ENCODE data around the gene GJB2.
A peak's percentile ranks its signal among the peaks of the same experiment; 100 is the strongest.

The GJB2 gene

GRCh38 chr13:20192836-20193161 lies at the start of gene GJB2:
TSS of gene GJB2 (minus strand) at chr13:20192938. CDS start at chr13:20189581, 3,357 bp downstream.
- no peak for DNase-seq (ENCODE audit: low spot score)

GRCh38 chr13:20241593-20241992 lies 48.9 kb upstream of the GJB2 start:
- no peak for DNase-seq (ENCODE audit: low spot score)

GRCh38 chr13:20239748-20240147 lies 47.0 kb upstream of the GJB2 start:
- no peak for DNase-seq (ENCODE audit: low spot score)

GRCh38 chr13:20232556-20233277 lies 40.0 kb upstream of the GJB2 start:
- no peak for DNase-seq (ENCODE audit: low spot score)

GRCh38 chr13:20231839-20232555 lies 39.3 kb upstream of the GJB2 start, which contains the start of gene GJB6:
TSS of gene GJB6 (minus strand) at chr13:20232319. CDS start at chr13:20223480, 8,839 bp downstream.
- no peak for DNase-seq (ENCODE audit: low spot score)

- DNase-seq (ENCODE audit: low spot score): peak; percentile 39
These were observed 38.4 kb upstream of the GJB2 start for GRCh38 chr13:20230913-20231838.

- no peak for DNase-seq (ENCODE audit: low spot score)
These were observed 35.0 kb upstream of the GJB2 start for GRCh38 chr13:20227730-20228129.

- DNase-seq (ENCODE audit: low spot score): no peak
These were observed 34.5 kb upstream of the GJB2 start for GRCh38 chr13:20227288-20227687.

- DNase-seq (ENCODE audit: low spot score): no peak
These were observed 29.8 kb upstream of the GJB2 start for GRCh38 chr13:20222553-20222952.

- DNase-seq (ENCODE audit: low spot score): no peak
These were observed 29.0 kb upstream of the GJB2 start for GRCh38 chr13:20221772-20222171.

- DNase-seq (ENCODE audit: low spot score): no peak
These were observed 26.8 kb upstream of the GJB2 start for GRCh38 chr13:20219577-20219976.

GRCh38 chr13:20217168-20217567 lies 24.4 kb upstream of the GJB2 start:
- no peak for DNase-seq (ENCODE audit: low spot score)

- peak; percentile 64 for DNase-seq (ENCODE audit: low spot score)
These were observed 17.2 kb upstream of the GJB2 start for GRCh38 chr13:20209948-20210347.

GRCh38 chr13:20206698-20207235 lies 14.0 kb upstream of the GJB2 start:
- DNase-seq (ENCODE audit: low spot score): no peak

GRCh38 chr13:20206065-20206697 lies 13.4 kb upstream of the GJB2 start:
- no peak for DNase-seq (ENCODE audit: low spot score)

- no peak for DNase-seq (ENCODE audit: low spot score)
These were observed 6.0 kb upstream of the GJB2 start for GRCh38 chr13:20198781-20199180.

- DNase-seq (ENCODE audit: low spot score): peak; percentile 44
These were observed 4.7 kb upstream of the GJB2 start for GRCh38 chr13:20197361-20197834.

GRCh38 chr13:20195801-20196200 lies 3.1 kb upstream of the GJB2 start:
- DNase-seq (ENCODE audit: low spot score): no peak

GRCh38 chr13:20193907-20194631 lies 1.3 kb upstream of the GJB2 start:
- DNase-seq (ENCODE audit: low spot score): no peak

- no peak for DNase-seq (ENCODE audit: low spot score)
These were observed 596 bp upstream of the GJB2 start for GRCh38 chr13:20193162-20193906.

All from putamen (tissue), 1 donor.